ENCODE measurements around the gene CDSN.

Gene CDSN

GRCh38 chr6:31111712-31112111 lies 8.5 kb downstream of the CDSN start:
- no peak for TF ChIP-seq CTCF (IDR thresholded peaks at IDR 0.05; ENCODE audit: low read depth, low read length, missing control alignments)
- in situ Hi-C loops (cut with HindIII; ENCODE audit: low sequenced_read_pairs), result loop anchor here (5.0 kb wide), 1 partner anchor 36 kb away; no protein-coding TSS in a partner anchor
- H3K4me3 ChIP-seq (ENCODE audit: low read depth, low read length), result no peak overlapping the region
- DNase-seq (ENCODE audit: low read depth), result no peak

GRCh38 chr6:31110825-31111582 lies 9.2 kb downstream of the CDSN start:
- in situ Hi-C loops (cut with HindIII; ENCODE audit: low sequenced_read_pairs), result loop anchor here (5.0 kb wide), 1 partner anchor 36 kb away; no protein-coding TSS in a partner anchor
- DNase-seq (ENCODE audit: low read depth), result no peak
- H3K4me3 ChIP-seq (ENCODE audit: low read depth, low read length), result no peak overlapping the region
- TF ChIP-seq CTCF (IDR thresholded peaks at IDR 0.05; ENCODE audit: low read depth, low read length, missing control alignments), result no peak

- H3K4me3 ChIP-seq (ENCODE audit: low read depth, low read length), result no peak overlapping the region
- no peak for DNase-seq (ENCODE audit: low read depth)
- in situ Hi-C loops (cut with HindIII; ENCODE audit: low sequenced_read_pairs), result no loop called here
- TF ChIP-seq CTCF (IDR thresholded peaks at IDR 0.05; ENCODE audit: low read depth, low read length, missing control alignments), result no peak
These were observed 13.2 kb downstream of the CDSN start for GRCh38 chr6:31107052-31107451.

- no peak for TF ChIP-seq CTCF (IDR thresholded peaks at IDR 0.05; ENCODE audit: low read depth, low read length, missing control alignments)
- no peak for DNase-seq (ENCODE audit: low read depth)
- in situ Hi-C loops (cut with HindIII; ENCODE audit: low sequenced_read_pairs), result no loop called here
- no peak overlapping the region for H3K4me3 ChIP-seq (ENCODE audit: low read depth, low read length)
These were observed 17.1 kb downstream of the CDSN start for GRCh38 chr6:31103136-31103535.

GRCh38 chr6:31098449-31098938 lies 21.8 kb downstream of the CDSN start:
- TF ChIP-seq CTCF (IDR thresholded peaks at IDR 0.05; ENCODE audit: low read depth, low read length, missing control alignments), result no peak
- no peak overlapping the region for H3K4me3 ChIP-seq (ENCODE audit: low read depth, low read length)
- in situ Hi-C loops (cut with HindIII; ENCODE audit: low sequenced_read_pairs), result no loop called here
- DNase-seq (ENCODE audit: low read depth), result no peak

- no peak for TF ChIP-seq CTCF (IDR thresholded peaks at IDR 0.05; ENCODE audit: low read depth, low read length, missing control alignments)
- H3K4me3 ChIP-seq (ENCODE audit: low read depth, low read length), result no peak overlapping the region
- DNase-seq (ENCODE audit: low read depth), result no peak
- in situ Hi-C loops (cut with HindIII; ENCODE audit: low sequenced_read_pairs), result no loop called here
These were observed 23.6 kb downstream of the CDSN start for GRCh38 chr6:31096656-31097055.

All from astrocyte of the cerebellum (primary cell).